Midbrain (tissue), 1 donor: ENCODE results near the gene ZNF22.

Source experiments
- DNase-seq: peaks from one replicate; lab custom pipeline; 2025; lab: John Stamatoyannopoulos, UW

Gene ZNF22

DNA sequence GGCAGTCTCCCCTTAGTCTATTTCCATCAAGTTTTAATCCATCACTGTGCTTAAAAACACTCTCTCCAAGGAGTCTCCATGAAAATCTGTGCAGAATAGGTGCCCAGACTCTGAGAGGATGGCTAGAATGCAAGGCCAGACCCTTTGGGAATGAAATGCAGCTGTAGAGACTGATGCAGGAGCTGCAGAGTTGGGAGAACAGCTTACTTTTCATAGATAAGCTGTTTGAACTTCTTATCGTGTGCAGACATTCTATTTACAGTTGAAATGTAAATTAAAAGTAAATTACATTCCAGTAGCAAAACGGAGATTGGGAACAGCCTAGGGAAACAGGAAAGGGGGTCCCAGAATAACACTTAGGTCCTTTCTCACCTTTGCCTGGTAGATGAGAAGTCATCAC lies 14.9 kb downstream of the ZNF22 start:
- DNase-seq, result no peak

- no peak for DNase-seq
Observed at GRCh38 chr10:45023426-45023825, 22.7 kb downstream of the ZNF22 start.

DNA sequence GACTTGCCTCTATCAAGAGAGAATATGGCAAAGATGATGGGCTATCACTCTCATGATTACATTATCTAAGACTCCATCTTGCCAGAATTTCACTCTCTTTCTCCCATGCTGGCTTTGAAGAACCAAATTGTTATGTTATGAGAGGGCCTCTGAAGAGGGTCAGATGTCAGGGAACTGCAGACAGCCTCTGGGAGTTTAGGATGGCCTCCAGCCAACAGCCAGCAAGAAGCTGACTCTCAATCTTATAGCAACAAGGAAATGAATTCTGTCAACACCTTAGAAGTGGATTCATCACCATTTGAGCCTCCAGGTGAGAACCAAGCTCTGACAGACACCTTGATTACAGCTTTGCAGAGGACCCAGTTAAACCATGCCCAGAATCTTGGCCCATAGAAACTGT lies 33.6 kb downstream of the ZNF22 start:
- no peak for DNase-seq

DNA sequence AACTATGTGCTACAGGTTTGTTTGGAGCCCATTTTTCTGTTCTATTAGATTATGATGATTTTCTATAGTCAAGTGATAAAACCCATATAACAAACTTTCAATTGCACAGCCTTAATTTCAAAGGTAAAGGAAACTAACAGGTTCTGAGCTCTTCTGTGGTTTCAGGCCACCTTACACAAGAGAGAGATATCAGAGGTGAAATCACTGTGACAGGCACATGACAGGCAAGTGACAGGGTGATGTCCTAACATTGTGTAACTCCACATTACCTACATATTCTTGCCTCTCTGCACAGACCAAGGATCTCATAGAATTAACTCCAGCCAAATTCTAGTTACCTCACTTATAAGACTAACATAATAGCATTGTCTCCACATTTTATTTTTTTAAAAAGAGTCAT lies 35.0 kb downstream of the ZNF22 start:
- DNase-seq, result no peak

DNA sequence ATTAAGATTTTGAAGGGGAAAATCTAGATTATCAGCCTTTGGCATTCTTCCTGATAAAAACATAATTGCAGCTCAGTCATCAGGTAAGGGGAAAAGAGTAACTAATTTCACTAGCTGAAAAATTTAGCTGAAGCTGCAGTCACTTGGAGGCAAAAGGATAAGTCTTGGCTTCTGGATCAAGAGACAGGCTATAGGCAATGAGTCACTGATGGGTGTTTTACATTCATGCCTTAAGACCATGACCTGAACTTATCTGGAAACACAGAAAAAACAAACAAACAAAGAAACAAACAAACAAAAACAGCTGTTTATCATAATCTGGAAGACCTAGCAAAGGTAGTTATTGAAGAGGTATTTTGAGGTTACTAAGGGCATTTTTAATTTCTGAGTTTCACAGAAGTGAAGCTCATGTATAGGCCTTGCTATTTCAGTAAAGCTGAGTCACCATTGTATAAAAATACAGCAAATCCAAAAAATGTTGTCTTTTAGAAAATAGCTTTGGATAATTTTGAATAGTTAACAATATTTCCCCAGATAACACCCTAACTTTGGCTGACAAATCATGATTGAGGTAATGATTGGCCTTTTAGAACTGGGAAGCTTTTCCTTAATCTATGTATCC lies 40.3 kb downstream of the ZNF22 start:
- DNase-seq, result no peak

GRCh38 chr10:45044290-45044689 lies 43.6 kb downstream of the ZNF22 start:
- no peak for DNase-seq

GRCh38 chr10:45050551-45051235 lies 50.0 kb downstream of the ZNF22 start:
- no peak for DNase-seq

DNA sequence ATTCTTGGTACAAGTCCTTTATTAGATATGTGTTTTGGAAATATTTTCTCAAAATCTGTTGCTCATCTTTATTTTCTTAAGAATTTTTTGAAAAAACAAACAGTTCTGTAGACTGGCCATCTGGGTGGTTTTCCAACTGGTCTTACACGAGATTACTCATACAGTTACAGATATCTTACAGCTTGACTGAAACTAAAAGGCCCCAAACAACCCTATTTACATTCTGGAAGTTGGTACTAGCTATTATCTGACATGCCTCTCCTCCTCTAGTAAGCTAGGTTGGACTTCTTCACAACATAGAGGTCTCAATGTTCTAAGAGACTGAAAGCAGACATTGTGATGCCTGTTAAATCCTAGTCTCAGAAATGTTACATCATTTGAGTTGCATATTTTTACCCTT lies 52.0 kb downstream of the ZNF22 start:
- no peak for DNase-seq

DNA sequence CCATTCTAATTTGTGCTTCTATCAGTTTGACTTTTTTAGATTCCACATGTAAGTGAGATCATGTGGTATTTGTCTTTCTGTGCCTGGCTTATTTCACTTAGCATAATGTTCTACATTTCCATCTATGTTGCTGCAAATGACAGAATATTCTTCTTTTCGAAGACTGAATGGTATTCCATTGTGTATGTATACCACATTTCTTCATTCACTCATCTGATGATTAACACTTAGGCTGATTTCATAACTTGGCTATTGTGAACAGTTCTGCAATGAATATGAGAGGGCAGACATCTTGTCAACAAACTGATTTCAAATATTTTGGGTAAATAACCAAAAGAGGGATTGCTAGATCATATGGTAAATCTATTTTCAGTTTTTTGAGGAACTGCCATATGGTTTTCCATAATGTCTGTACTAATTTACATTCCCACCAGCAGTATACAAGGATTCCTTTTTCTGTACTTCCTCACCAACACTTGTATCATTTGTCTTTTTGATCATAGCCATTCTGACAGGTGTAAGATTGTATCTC lies 52.9 kb downstream of the ZNF22 start:
- no peak for DNase-seq
